Upper lobe of left lung (tissue), 4 donors: ENCODE data around the gene CRISPLD2.
"Not testable (repeated sequence)": the region's sequence is repeated elsewhere in the genome, so short reads cannot be mapped to it uniquely, and the experiment has no call there.

Experiments used
- EP300 ChIP-seq, 4 donors: sonication (generic); formaldehyde crosslinking; IDR thresholded peaks; one replicate each; pipeline ENCODE4 v1.5.1; 2017; ENCODE audit warnings: antibody characterized with exemption in 4 of 4, control low read depth in 2 of 4
- POLR2A ChIP-seq, 4 donors: fragments of 450-650 bp; IDR thresholded peaks; one replicate each; pipeline ENCODE4 v1.5.1; 2016 to 2017; ENCODE audit warnings: antibody characterized with exemption in 4 of 4, mild to moderate bottlenecking in 2 of 4
- POLR2AphosphoS5 ChIP-seq, 2 donors: sonication (generic); formaldehyde crosslinking; IDR thresholded peaks; one replicate each; pipeline ENCODE4 v1.5.1; 2017; ENCODE audit warnings: antibody characterized with exemption in 2 of 2
- TF ChIP-seq, protein P1 (sequence below), 6 experiments: fragments of 450-650 bp in 4 of 6; fragments of 200-600 bp in 2 of 6; sonication (generic) in 2 of 6; IDR thresholded peaks; one replicate each; pipeline ENCODE4 v1.5.1; 2016 to 2019; ENCODE audit warnings: antibody characterized with exemption in 6 of 6

DNA sequence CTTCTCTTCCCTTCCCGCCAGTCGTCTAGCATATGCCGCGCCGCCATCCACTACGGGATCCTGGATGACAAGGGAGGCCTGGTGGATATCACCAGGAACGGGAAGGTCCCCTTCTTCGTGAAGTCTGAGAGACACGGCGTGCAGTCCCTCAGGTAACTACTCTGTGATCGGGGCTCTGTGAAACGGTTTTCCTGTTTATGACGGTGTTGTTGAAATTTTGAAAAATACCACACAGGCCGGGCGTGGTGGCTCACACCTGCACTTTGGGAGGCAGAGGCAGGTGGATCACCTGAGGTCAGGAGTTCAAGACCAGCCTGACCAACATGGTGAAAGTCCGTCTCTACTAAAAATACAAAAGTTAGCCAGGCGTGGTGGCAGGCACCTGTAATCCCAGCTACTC is 53.2 kb downstream of the CRISPLD2 start:
- TF ChIP-seq POLR2A, POLR2AphosphoS5, EP300 (IDR thresholded peaks at IDR 0.05): not testable (repeated sequence)
- TF ChIP-seq, protein P1, sequence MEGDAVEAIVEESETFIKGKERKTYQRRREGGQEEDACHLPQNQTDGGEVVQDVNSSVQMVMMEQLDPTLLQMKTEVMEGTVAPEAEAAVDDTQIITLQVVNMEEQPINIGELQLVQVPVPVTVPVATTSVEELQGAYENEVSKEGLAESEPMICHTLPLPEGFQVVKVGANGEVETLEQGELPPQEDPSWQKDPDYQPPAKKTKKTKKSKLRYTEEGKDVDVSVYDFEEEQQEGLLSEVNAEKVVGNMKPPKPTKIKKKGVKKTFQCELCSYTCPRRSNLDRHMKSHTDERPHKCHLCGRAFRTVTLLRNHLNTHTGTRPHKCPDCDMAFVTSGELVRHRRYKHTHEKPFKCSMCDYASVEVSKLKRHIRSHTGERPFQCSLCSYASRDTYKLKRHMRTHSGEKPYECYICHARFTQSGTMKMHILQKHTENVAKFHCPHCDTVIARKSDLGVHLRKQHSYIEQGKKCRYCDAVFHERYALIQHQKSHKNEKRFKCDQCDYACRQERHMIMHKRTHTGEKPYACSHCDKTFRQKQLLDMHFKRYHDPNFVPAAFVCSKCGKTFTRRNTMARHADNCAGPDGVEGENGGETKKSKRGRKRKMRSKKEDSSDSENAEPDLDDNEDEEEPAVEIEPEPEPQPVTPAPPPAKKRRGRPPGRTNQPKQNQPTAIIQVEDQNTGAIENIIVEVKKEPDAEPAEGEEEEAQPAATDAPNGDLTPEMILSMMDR (IDR thresholded peaks at IDR 0.05) = not testable (repeated sequence)
